A549 (cell line): ENCODE results near the gene ITIH6. TPM values are rescaled to one million over a fixed set of nuclear protein-coding genes. Genes with fewer than 3 reads are reported as not detected.
A peak's percentile ranks its signal among the peaks of the same experiment; 100 is the strongest.

Source experiments
- ATAC-seq, 2 experiments: fragments of 200-7000 bp in 1 of 2; fragments of >200 bp in 1 of 2; cut with Nextera tagmentation in 1 of 2; cut with Tn5 transposase in 1 of 2; 3 replicates each; pipeline versions ENCODE4 v1.8.0 to v1.9.1; 2018 to 2020; ENCODE audit warnings: mild to moderate bottlenecking in 1 of 2, moderate library complexity in 1 of 2
- CTCF ChIA-PET: fragments of 300-600 bp; sonication (Branson Sonifier 250); formaldehyde crosslinking; extraction: SDS; loops from one replicate; lab custom pipeline; 2021; ENCODE audit warnings: antibody characterized with exemption, inconsistent platforms; lab: Yijun Ruan, JAX
- POLR2A ChIA-PET: fragments of 350-600 bp; formaldehyde crosslinking; extraction: SDS; loops from one replicate; lab custom pipeline; 2021; ENCODE audit warnings: antibody characterized with exemption, inconsistent platforms; lab: Yijun Ruan, JAX
- DNase-seq, 2 experiments: peaks; one replicate each; pipeline versions ENCODE4 v3.0.0 to v3.0.0-alpha.2; 2011 to 2016; ENCODE audit warnings: low read depth in 1 of 2, low spot score in 1 of 2
- FAIRE-seq: peaks from 2 replicates; lab custom pipeline; 2011; peaks lifted over from hg19 to GRCh38; lab: Jason Lieb, UNC
- H3K27ac ChIP-seq, 2 experiments: fragments of >200 bp; sonication (Bioruptor Twin); formaldehyde crosslinking; 3 replicates each; pipeline ENCODE4 v1.5.1; 2016 to 2017
- H3K4me1 ChIP-seq: fragments of >200 bp; sonication (Bioruptor Twin); formaldehyde crosslinking; 3 replicates; pipeline ENCODE4 v1.6.1; 2016
- H3K4me2 ChIP-seq: fragments of >200 bp; sonication (Bioruptor Twin); formaldehyde crosslinking; 3 replicates; pipeline ENCODE4 v1.6.1; 2016
- H3K4me3 ChIP-seq: fragments of >200 bp; sonication (Bioruptor Twin); formaldehyde crosslinking; 3 replicates; pipeline ENCODE4 v1.5.1; 2016
- H3K9me3 ChIP-seq: fragments of >200 bp; sonication (Bioruptor Twin); formaldehyde crosslinking; 3 replicates; pipeline ENCODE4 v1.6.1; 2016
- BHLHE40 ChIP-seq: IDR thresholded peaks from 2 replicates; pipeline ENCODE4 v1.6.1; 2012; ENCODE audit warnings: low read depth, low read length, inconsistent platforms
- CTCF ChIP-seq: fragments of >200 bp; sonication (Bioruptor Twin); formaldehyde crosslinking; IDR thresholded peaks from 3 replicates; pipeline ENCODE4 v1.5.1; 2016
- FOXS1 ChIP-seq: fragments of 250-450 bp; sonication (Bioruptor Pico); IDR thresholded peaks from 2 replicates; pipeline ENCODE4 v1.5.0; 2020; ENCODE audit warnings: mild to moderate bottlenecking, moderate library complexity
- HES2 ChIP-seq: fragments of >200 bp; sonication (Bioruptor Twin); formaldehyde crosslinking; IDR thresholded peaks from 2 replicates; pipeline ENCODE4 v1.6.1; 2016
- HEYL ChIP-seq: fragments of 250-450 bp; sonication (Bioruptor Pico); IDR thresholded peaks from 2 replicates; pipeline ENCODE4 v1.8.0; 2021; ENCODE audit warnings: mild to moderate bottlenecking, moderate library complexity
- HOXA7 ChIP-seq: fragments of 250-450 bp; sonication (Bioruptor Pico); IDR thresholded peaks from 2 replicates; pipeline ENCODE4 v1.5.0; 2020; ENCODE audit warnings: mild to moderate bottlenecking, moderate library complexity
- JUN ChIP-seq, 2 experiments: fragments of >200 bp; sonication (Bioruptor Twin); formaldehyde crosslinking; IDR thresholded peaks; 2 replicates in 1 of 2; 3 replicates in 1 of 2; pipeline ENCODE4 v1.6.1; 2016 to 2017
- JUNB ChIP-seq: fragments of >200 bp; sonication (Bioruptor Twin); formaldehyde crosslinking; IDR thresholded peaks from 2 replicates; pipeline ENCODE4 v1.6.1; 2016
- MYC ChIP-seq: IDR thresholded peaks from 2 replicates; pipeline ENCODE4 v1.6.1; 2012; ENCODE audit warnings: mild to moderate bottlenecking, inconsistent platforms, low read length, improper control_type of control experiment, borderline replicate concordance
- NFE2L2 ChIP-seq: fragments of 150-350 bp; conservative IDR thresholded peaks from 2 replicates; pipeline ENCODE4 v1.6.1; 2014; ENCODE audit warnings: low read length
- NPAS2 ChIP-seq: fragments of 250-450 bp; sonication (Bioruptor Pico); IDR thresholded peaks from 2 replicates; pipeline ENCODE4 v1.8.0; 2022; ENCODE audit warnings: mild to moderate bottlenecking, moderate library complexity, borderline replicate concordance
- POLR2A ChIP-seq: IDR thresholded peaks from 2 replicates; pipeline ENCODE4 v1.6.1; 2012; ENCODE audit warnings: mild to moderate bottlenecking, low read length
- RARB ChIP-seq: fragments of 250-450 bp; sonication (Bioruptor Pico); IDR thresholded peaks from 2 replicates; pipeline ENCODE4 v1.8.0; 2021; ENCODE audit warnings: mild to moderate bottlenecking, moderate library complexity
- SMC3 ChIP-seq: fragments of >200 bp; sonication (Bioruptor Twin); formaldehyde crosslinking; IDR thresholded peaks from 3 replicates; pipeline ENCODE4 v1.6.1; 2018; ENCODE audit warnings: inconsistent platforms
- SREBF2 ChIP-seq: fragments of 450-650 bp; IDR thresholded peaks from 2 replicates; pipeline ENCODE4 v1.6.1; 2014; ENCODE audit warnings: mild to moderate bottlenecking, moderate library complexity
- TP53 ChIP-seq: fragments of 250-450 bp; sonication (Bioruptor Pico); IDR thresholded peaks from 2 replicates; pipeline ENCODE4 v1.5.0; 2021; ENCODE audit warnings: mild to moderate bottlenecking, moderate library complexity
- ZFP36 ChIP-seq: fragments of 450-650 bp; IDR thresholded peaks from 2 replicates; pipeline ENCODE4 v1.6.1; 2014; ENCODE audit warnings: borderline replicate concordance; ENCODE audit not compliant: partially characterized antibody
- ZNF302 ChIP-seq: fragments of 250-450 bp; sonication (Bioruptor Pico); IDR thresholded peaks from 2 replicates; pipeline ENCODE4 v1.9.0; 2021; ENCODE audit warnings: inconsistent platforms, mild to moderate bottlenecking, moderate library complexity
- WGBS: methylation state at CpG from one replicate; pipeline ENCODE4 v1.1.6; 2017; ENCODE audit errors: missing lambda C conversion rate; 5-methylcytosine and 5-hydroxymethylcytosine counted together
- polyA plus RNA-seq, 4 experiments: library from polyadenylated mRNA; depleted of rRNA in 3 of 4; stranded (reverse); fragments of >200 nt; fragmentation: RNase III in 1 of 4; extraction: RNeasy Plus Mini Kit Qiagen cat#74134 plus additional on column Dnase treatment in 1 of 4; gene quantifications; 2 replicates in 3 of 4; 3 replicates in 1 of 4; pipeline ENCODE4 v1.2.3, GENCODE V29; 2011 to 2017
- TF ChIP-seq, protein P1 (sequence below): fragments of >200 bp; sonication (Bioruptor Twin); formaldehyde crosslinking; IDR thresholded peaks from 3 replicates; pipeline ENCODE4 v1.6.1; 2016
- TF ChIP-seq, protein P2 (sequence below): IDR thresholded peaks from 2 replicates; pipeline ENCODE4 v1.6.1; 2012
- TF ChIP-seq, protein P3 (sequence below): fragments of 150-350 bp; IDR thresholded peaks from 2 replicates; pipeline ENCODE4 v1.6.1; 2014; ENCODE audit warnings: low read depth, mild to moderate bottlenecking, low read length

ITIH6 gene
- polyA plus RNA-seq, 2 of the 4 experiments (the other 2 are of a cell fraction): 0.04 TPM; not detected in 1

- ATAC-seq: no peak
- WGBS: 50% methylated on average over 2 of the region's 7 CpGs
- no peak for DNase-seq
- Histone ChIP-seq H3K4me1 (no peaks in the 10 kb centered on the region), H3K27ac (no peak overlapping the region), H3K4me3 (no peak overlapping the region), H3K4me2 (no peak overlapping the region), H3K9me3 (no peaks in the 10 kb centered on the region)
- POLR2A ChIA-PET: no interaction called here
- no peak for FAIRE-seq
- CTCF ChIA-PET: no interaction called here
- TF ChIP-seq ZNF302 (no peak), NFE2L2 (no peak), MYC (no peak), HOXA7 (CRISPR knock-in tag) (no peak), RARB (CRISPR knock-in tag) (no peak), POLR2A (no peak), JUNB (no peak), FOXS1 (CRISPR knock-in tag) (no peak), NPAS2 (CRISPR knock-in tag) (no peak)
- TF ChIP-seq, protein P1, sequence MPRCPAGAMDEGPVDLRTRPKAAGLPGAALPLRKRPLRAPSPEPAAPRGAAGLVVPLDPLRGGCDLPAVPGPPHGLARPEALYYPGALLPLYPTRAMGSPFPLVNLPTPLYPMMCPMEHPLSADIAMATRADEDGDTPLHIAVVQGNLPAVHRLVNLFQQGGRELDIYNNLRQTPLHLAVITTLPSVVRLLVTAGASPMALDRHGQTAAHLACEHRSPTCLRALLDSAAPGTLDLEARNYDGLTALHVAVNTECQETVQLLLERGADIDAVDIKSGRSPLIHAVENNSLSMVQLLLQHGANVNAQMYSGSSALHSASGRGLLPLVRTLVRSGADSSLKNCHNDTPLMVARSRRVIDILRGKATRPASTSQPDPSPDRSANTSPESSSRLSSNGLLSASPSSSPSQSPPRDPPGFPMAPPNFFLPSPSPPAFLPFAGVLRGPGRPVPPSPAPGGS: no peak
Measured at GRCh38 chrX:54820737-54821136, 22.7 kb upstream of the ITIH6 start.

- TF ChIP-seq NPAS2 (CRISPR knock-in tag): no peak
- no peak for TF ChIP-seq JUN (IDR thresholded peaks at IDR 0.05)
- TF ChIP-seq SMC3: no peak
- no peak for ATAC-seq
- no peak for DNase-seq
- 66% methylated on average over 8 of the region's 8 CpGs for WGBS
- Histone ChIP-seq H3K4me2 (no peak overlapping the region), H3K4me1 (no peaks in the 10 kb centered on the region), H3K27ac (no peak overlapping the region), H3K9me3 (no peaks in the 10 kb centered on the region), H3K4me3 (no peak overlapping the region)
- ChIA-PET CTCF (no interaction called here), POLR2A (no interaction called here)
- peak; percentile 99 for FAIRE-seq
Measured at GRCh38 chrX:54819201-54819600, 21.1 kb upstream of the ITIH6 start.

DNA sequence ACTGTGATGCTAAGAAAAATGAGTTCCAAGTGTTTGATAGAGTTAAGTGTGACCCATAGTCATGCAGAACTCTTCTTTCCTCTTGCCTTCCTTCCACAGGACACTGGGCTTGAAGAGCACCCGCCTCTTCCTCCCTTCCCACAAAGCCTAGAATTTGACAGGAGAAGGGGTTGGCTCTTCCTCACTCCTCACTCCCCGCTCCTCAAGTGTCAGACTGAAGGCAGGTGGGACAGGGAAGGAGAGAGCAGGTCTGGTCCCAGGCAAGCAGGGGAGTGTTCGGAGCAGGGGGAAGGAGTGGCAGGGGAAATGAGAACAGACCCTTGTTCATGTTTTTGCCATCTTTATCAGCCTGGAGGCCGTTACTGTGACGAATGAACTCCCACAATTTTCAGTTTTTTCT lies 20.2 kb upstream of the ITIH6 start:
- no peak; a peak in 1 of 6 replicates for ATAC-seq
- ChIA-PET POLR2A (no interaction called here), CTCF (no interaction called here)
- Histone ChIP-seq H3K4me1 (no peaks in the 10 kb centered on the region), H3K9me3 (no peaks in the 10 kb centered on the region), H3K4me3 (no peak overlapping the region), H3K4me2 (no peak overlapping the region), H3K27ac (no peak overlapping the region)
- TF ChIP-seq CTCF: no peak
- TF ChIP-seq NFE2L2: no peak
- no peak for TF ChIP-seq HES2
- TF ChIP-seq HEYL: no peak
- no peak for TF ChIP-seq BHLHE40
- TF ChIP-seq, protein P2, sequence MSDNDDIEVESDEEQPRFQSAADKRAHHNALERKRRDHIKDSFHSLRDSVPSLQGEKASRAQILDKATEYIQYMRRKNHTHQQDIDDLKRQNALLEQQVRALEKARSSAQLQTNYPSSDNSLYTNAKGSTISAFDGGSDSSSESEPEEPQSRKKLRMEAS: no peak
- no peak for TF ChIP-seq JUNB
- TF ChIP-seq ZFP36: no peak
- TF ChIP-seq POLR2A: no peak
- no peak for TF ChIP-seq TP53 (CRISPR knock-in tag)
- TF ChIP-seq SREBF2: no peak
- TF ChIP-seq, protein P1: no peak
- TF ChIP-seq ZNF302: no peak
- TF ChIP-seq, protein P3, sequence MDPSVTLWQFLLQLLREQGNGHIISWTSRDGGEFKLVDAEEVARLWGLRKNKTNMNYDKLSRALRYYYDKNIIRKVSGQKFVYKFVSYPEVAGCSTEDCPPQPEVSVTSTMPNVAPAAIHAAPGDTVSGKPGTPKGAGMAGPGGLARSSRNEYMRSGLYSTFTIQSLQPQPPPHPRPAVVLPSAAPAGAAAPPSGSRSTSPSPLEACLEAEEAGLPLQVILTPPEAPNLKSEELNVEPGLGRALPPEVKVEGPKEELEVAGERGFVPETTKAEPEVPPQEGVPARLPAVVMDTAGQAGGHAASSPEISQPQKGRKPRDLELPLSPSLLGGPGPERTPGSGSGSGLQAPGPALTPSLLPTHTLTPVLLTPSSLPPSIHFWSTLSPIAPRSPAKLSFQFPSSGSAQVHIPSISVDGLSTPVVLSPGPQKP: no peak
- no peak for FAIRE-seq
- DNase-seq: no peak
- WGBS: 50% methylated on average over 5 of the region's 5 CpGs
